Endothelial cell of umbilical vein (primary cell): ENCODE measurements around the gene CXCR5. TPM values are rescaled to one million over a fixed set of nuclear protein-coding genes. Genes with fewer than 3 reads are reported as not detected.

Source experiments
- BruUV-seq: library from RNA; stranded (reverse); fragments of 400-500 nt; replicated peaks from 2 replicates; lab custom pipeline; 2021; lab: Mats Ljungman, UMichigan
- CTCF ChIA-PET: fragments of 300-600, 350-600 bp; sonication (Branson Sonifier 250); formaldehyde crosslinking; loops from one replicate; lab custom pipeline; 2021; ENCODE audit warnings: antibody characterized with exemption, inconsistent platforms; lab: Charles Lee
- POLR2A ChIA-PET: fragments of 300-600, 350-600 bp; sonication (Branson Sonifier 250); formaldehyde crosslinking; loops from one replicate; lab custom pipeline; 2021; ENCODE audit warnings: antibody characterized with exemption, inconsistent platforms; lab: Charles Lee
- DNase-seq: peaks from one replicate; pipeline ENCODE4 v3.0.0-alpha.2; 2011; ENCODE audit warnings: low read depth, low spot score
- FAIRE-seq: peaks from 2 replicates; lab custom pipeline; 2011; peaks lifted over from hg19 to GRCh38; lab: Jason Lieb, UNC
- H2AFZ ChIP-seq: 2 replicates; pipeline ENCODE4 v1.6.0; 2012; ENCODE audit warnings: low read depth, low read length, control low read depth, inconsistent platforms
- H3K27ac ChIP-seq: 2 replicates; pipeline ENCODE4 v1.5.1; 2011; ENCODE audit warnings: low read depth, mild to moderate bottlenecking, control low read depth, low read length, moderate library complexity; ENCODE audit not compliant: insufficient read depth
- H3K27me3 ChIP-seq, 2 experiments: 2 replicates each; pipeline versions ENCODE4 v1.6.0 to v1.6.1; 2011; ENCODE audit warnings: low read length in 2 of 2, mixed read lengths in 1 of 2; ENCODE audit not compliant: control insufficient read depth in 2 of 2, insufficient read depth in 2 of 2
- H3K36me3 ChIP-seq, 2 experiments: 2 replicates in 1 of 2; 3 replicates in 1 of 2; pipeline ENCODE4 v1.5.1; 2011; ENCODE audit warnings: low read length in 2 of 2, mild to moderate bottlenecking in 1 of 2, moderate library complexity in 1 of 2; ENCODE audit not compliant: control insufficient read depth in 2 of 2, insufficient read depth in 2 of 2; ENCODE audit errors: extremely low read depth in 1 of 2
- H3K4me1 ChIP-seq: 3 replicates; pipeline ENCODE4 v1.5.1; 2011; ENCODE audit warnings: mild to moderate bottlenecking, low read length; ENCODE audit not compliant: control insufficient read depth, insufficient read depth; ENCODE audit errors: extremely low read depth
- H3K4me2 ChIP-seq: 2 replicates; pipeline ENCODE4 v1.6.1; 2011; ENCODE audit warnings: low read length, control low read depth, mixed read lengths; ENCODE audit not compliant: insufficient read depth
- H3K4me3 ChIP-seq, 3 experiments: fragments of 200-600 bp in 1 of 3; sonication (generic), shearing (Covaris generic) in 1 of 3; replicated peaks in 1 of 3; 2 replicates each; pipeline ENCODE4 v1.5.1; 2011 to 2016; ENCODE audit warnings: control low read depth in 3 of 3, low read length in 3 of 3, mild to moderate bottlenecking in 2 of 3, inconsistent platforms in 1 of 3, low read depth in 1 of 3, moderate library complexity in 1 of 3; ENCODE audit not compliant: insufficient read depth in 1 of 3
- H3K79me2 ChIP-seq: 2 replicates; pipeline ENCODE4 v1.6.0; 2012; ENCODE audit warnings: low read length, inconsistent platforms; ENCODE audit not compliant: control insufficient read depth, insufficient read depth
- H3K9ac ChIP-seq: replicated peaks from 2 replicates; pipeline ENCODE3; 2011; ENCODE audit warnings: low read length, control low read depth; ENCODE audit not compliant: insufficient read depth; ENCODE audit errors: extremely low read depth
- H3K9me1 ChIP-seq: replicated peaks from 3 replicates; pipeline ENCODE4 v1.6.0; 2011; ENCODE audit warnings: mild to moderate bottlenecking, low read length; ENCODE audit not compliant: control insufficient read depth, insufficient read depth; ENCODE audit errors: extremely low read depth
- H3K9me3 ChIP-seq: replicated peaks from 2 replicates; pipeline ENCODE4 v1.5.1; 2012; ENCODE audit warnings: low read length, inconsistent platforms; ENCODE audit not compliant: control insufficient read depth, insufficient read depth
- H4K20me1 ChIP-seq: replicated peaks from 2 replicates; pipeline ENCODE3; 2011; ENCODE audit warnings: mild to moderate bottlenecking, low read length; ENCODE audit not compliant: control insufficient read depth, insufficient read depth; ENCODE audit errors: extremely low read depth
- EZH2 ChIP-seq: IDR thresholded peaks from 2 replicates; pipeline ENCODE4 v1.6.1; 2012; ENCODE audit warnings: borderline replicate concordance, low read depth, mild to moderate bottlenecking, moderate library complexity, low read length, inconsistent platforms; ENCODE audit not compliant: severe bottlenecking
- FOS ChIP-seq: IDR thresholded peaks from 2 replicates; pipeline ENCODE4 v1.6.1; 2011; ENCODE audit warnings: mild to moderate bottlenecking, low read length, moderate library complexity, borderline replicate concordance; ENCODE audit not compliant: insufficient read depth
- GATA2 ChIP-seq: IDR thresholded peaks from 2 replicates; pipeline ENCODE4 v1.7.0; 2011; ENCODE audit warnings: low read depth, mild to moderate bottlenecking, moderate library complexity, mixed read lengths, low read length; ENCODE audit not compliant: insufficient read length, insufficient read depth
- JUN ChIP-seq: IDR thresholded peaks from 2 replicates; pipeline ENCODE4 v1.6.1; 2011; ENCODE audit warnings: borderline replicate concordance, low read depth; ENCODE audit not compliant: insufficient read length, insufficient read depth
- MYC ChIP-seq: IDR thresholded peaks from one replicate; pipeline ENCODE4 v1.6.1; 2011; ENCODE audit warnings: mild to moderate bottlenecking, low read depth, low read length
- POLR2A ChIP-seq: IDR thresholded peaks from 2 replicates; pipeline ENCODE4 v1.6.1; 2012; ENCODE audit warnings: low read depth, mild to moderate bottlenecking, control low read depth, low read length
- POLR2AphosphoS5 ChIP-seq: IDR thresholded peaks from 2 replicates; pipeline ENCODE4 v1.6.1; 2012; ENCODE audit warnings: low read depth, mild to moderate bottlenecking, control low read depth, low read length, moderate library complexity; ENCODE audit not compliant: insufficient read depth
- dilution Hi-C: fragments of 300-500 bp; cut with MboI; formaldehyde crosslinking; loops from one replicate; pipeline ENCODE4 v1.15.0; 2019; ENCODE audit warnings: low sequenced_read_pairs; ENCODE audit not compliant: extremely low pct_ligation_motif_present
- intact Hi-C: fragments of 100-400 bp; cut with micrococcal nuclease; formaldehyde crosslinking; loops from one replicate; pipeline ENCODE4 v1.10.0; 2022
- polyA plus RNA-seq, 4 experiments: library from polyadenylated mRNA; depleted of rRNA in 3 of 4; stranded (reverse) in 3 of 4; unstranded in 1 of 4; fragments of >200 nt; gene quantifications; 2 replicates each; pipeline versions ENCODE4 v1.2.1 to v1.2.3, GENCODE V29; 2011 to 2012; ENCODE audit warnings: missing spikeins in 1 of 4
- total RNA-seq: library from RNA; stranded (reverse); gene quantifications from 2 replicates; pipeline ENCODE4 v1.2.3, GENCODE V29; 2021
- TF ChIP-seq, protein P1 (sequence below): IDR thresholded peaks from 2 replicates; pipeline ENCODE4 v1.6.1; 2011; ENCODE audit not compliant: insufficient read depth, insufficient read length
- TF ChIP-seq, protein P2 (sequence below), 2 donors: IDR thresholded peaks; 1 replicate in 1 of 2; 2 replicates in 1 of 2; pipeline ENCODE4 v1.5.1; 2011; ENCODE audit warnings: low read length in 2 of 2, mild to moderate bottlenecking in 2 of 2, moderate library complexity in 2 of 2, control low read depth in 1 of 2, inconsistent platforms in 1 of 2, low read depth in 1 of 2; ENCODE audit not compliant: insufficient read depth in 1 of 2; ENCODE audit errors: extremely low read depth in 1 of 2

Gene CXCR5
- total and polyA plus RNA-seq, 2 donors (not counting 3 experiments of a cell fraction or from before 2014, with no cell fraction given): not detected

DNA sequence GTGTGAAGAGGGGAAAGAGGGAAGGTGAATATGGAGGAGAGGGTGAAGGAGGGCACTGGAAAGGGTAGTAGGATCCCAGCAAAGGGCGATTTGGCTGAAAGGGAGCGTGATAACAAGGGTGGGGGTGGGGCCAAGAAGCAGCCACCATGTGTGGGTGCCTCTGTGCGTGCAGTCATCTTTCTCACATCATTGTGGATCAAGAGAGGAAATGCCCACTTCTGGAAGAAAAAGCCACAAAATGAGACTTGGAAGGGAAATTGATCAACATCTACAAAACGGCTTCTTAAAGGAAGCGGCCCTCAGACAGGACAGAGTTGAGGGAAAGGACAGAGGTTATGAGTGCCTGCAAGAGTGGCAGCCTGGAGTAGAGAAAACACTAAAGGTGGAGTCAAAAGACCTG is 1.2 kb upstream of the CXCR5 start:
- H3K4me3 ChIP-seq: no peak overlapping the region
- no peaks in the 10 kb centered on the region for H3K79me2 ChIP-seq
- no peaks in the 10 kb centered on the region for H3K4me1 ChIP-seq
- no TSS peak for BruUV-seq
- ChIA-PET POLR2A (no interaction called here), CTCF (no interaction called here)
- H3K9me1 ChIP-seq: no peaks in the 10 kb centered on the region
- peaks cover 3 to 16% of the 10 kb centered on the region in 2 experiments for H3K27me3 ChIP-seq
- DNase-seq (no peak), FAIRE-seq (no peak)
- no peak overlapping the region for H2AFZ ChIP-seq
- dilution Hi-C loops: no loop called here
- H3K27ac ChIP-seq: no peak overlapping the region
- H3K36me3 ChIP-seq: no peaks in the 10 kb centered on the region
- intact Hi-C loops: no loop called here
- TF ChIP-seq GATA2: no peak
- TF ChIP-seq POLR2AphosphoS5: no peak
- no peak for TF ChIP-seq POLR2A
- no peak overlapping the region for H3K9ac ChIP-seq
- H3K9me3 ChIP-seq: no peaks in the 10 kb centered on the region
- H3K4me2 ChIP-seq: no peak overlapping the region
- no peaks in the 10 kb centered on the region for H4K20me1 ChIP-seq

DNA sequence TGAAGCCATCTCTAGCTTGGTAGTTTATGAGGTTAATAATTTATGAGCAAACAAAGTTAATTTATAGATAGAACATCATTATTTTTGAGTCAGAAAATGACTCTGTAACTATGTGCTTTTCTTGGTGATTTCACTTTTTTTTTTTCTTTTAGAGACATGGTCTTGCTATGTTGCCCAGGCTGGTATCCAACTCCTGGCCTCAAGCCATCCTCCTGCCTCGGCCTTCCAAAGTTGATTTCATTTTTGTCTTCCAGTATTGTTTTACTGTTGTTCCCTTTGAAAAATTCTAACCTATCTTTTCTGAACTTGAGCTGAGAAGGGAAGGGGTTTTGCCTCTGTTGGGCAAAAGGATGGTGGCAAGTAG is 706 bp upstream of the CXCR5 start:
- dilution Hi-C loops (no loop called here), intact Hi-C loops (no loop called here)
- Histone ChIP-seq H3K9me1 (no peaks in the 10 kb centered on the region), H3K4me3 (no peak overlapping the region), H3K36me3 (no peaks in the 10 kb centered on the region), H2AFZ (no peak overlapping the region), H3K9me3 (no peaks in the 10 kb centered on the region), H3K79me2 (no peaks in the 10 kb centered on the region), H3K27me3 (peaks cover 4 to 16% of the 10 kb centered on the region in 2 experiments), H3K27ac (no peak overlapping the region), H3K9ac (no peak overlapping the region), H3K4me1 (no peaks in the 10 kb centered on the region), H4K20me1 (no peaks in the 10 kb centered on the region), H3K4me2 (no peak overlapping the region)
- ChIA-PET POLR2A (no interaction called here), CTCF (no interaction called here)
- TF ChIP-seq, protein P1, sequence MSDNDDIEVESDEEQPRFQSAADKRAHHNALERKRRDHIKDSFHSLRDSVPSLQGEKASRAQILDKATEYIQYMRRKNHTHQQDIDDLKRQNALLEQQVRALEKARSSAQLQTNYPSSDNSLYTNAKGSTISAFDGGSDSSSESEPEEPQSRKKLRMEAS: no peak
- no peak for TF ChIP-seq FOS
- TF ChIP-seq, protein P2, sequence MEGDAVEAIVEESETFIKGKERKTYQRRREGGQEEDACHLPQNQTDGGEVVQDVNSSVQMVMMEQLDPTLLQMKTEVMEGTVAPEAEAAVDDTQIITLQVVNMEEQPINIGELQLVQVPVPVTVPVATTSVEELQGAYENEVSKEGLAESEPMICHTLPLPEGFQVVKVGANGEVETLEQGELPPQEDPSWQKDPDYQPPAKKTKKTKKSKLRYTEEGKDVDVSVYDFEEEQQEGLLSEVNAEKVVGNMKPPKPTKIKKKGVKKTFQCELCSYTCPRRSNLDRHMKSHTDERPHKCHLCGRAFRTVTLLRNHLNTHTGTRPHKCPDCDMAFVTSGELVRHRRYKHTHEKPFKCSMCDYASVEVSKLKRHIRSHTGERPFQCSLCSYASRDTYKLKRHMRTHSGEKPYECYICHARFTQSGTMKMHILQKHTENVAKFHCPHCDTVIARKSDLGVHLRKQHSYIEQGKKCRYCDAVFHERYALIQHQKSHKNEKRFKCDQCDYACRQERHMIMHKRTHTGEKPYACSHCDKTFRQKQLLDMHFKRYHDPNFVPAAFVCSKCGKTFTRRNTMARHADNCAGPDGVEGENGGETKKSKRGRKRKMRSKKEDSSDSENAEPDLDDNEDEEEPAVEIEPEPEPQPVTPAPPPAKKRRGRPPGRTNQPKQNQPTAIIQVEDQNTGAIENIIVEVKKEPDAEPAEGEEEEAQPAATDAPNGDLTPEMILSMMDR (IDR thresholded peaks at IDR 0.05; ENCODE audit: extremely low read depth in 1 of 2, insufficient read depth in 1 of 2, low read depth in 1 of 2, low read length in 2 of 2): no peak
- no peak for TF ChIP-seq POLR2A
- TF ChIP-seq GATA2: no peak
- no peak for TF ChIP-seq JUN
- no peak for TF ChIP-seq EZH2
- TF ChIP-seq POLR2AphosphoS5: no peak
- no peak for TF ChIP-seq MYC
- FAIRE-seq: no peak
- no TSS peak for BruUV-seq
- DNase-seq: no peak
